HEK293T (cell line): ENCODE measurements around the gene SLC7A10.

Source experiments
- CTCF ChIA-PET: fragments of 350-600 bp; formaldehyde crosslinking; extraction: SDS; loops from one replicate; lab custom pipeline; 2021; ENCODE audit warnings: antibody characterized with exemption, inconsistent platforms; lab: Yijun Ruan, JAX
- POLR2A ChIA-PET: fragments of 350-600 bp; formaldehyde crosslinking; extraction: SDS; loops from one replicate; lab custom pipeline; 2020; ENCODE audit warnings: antibody characterized with exemption, inconsistent platforms; lab: Yijun Ruan, JAX
- DNase-seq: peaks from one replicate; pipeline ENCODE4 v3.0.0; 2012; ENCODE audit warnings: mixed read lengths; ENCODE audit errors: extremely low spot score
- ARNT ChIP-seq: fragments of 450-650 bp; IDR thresholded peaks from 2 replicates; pipeline ENCODE4 v1.6.1; 2017; ENCODE audit warnings: mild to moderate bottlenecking
- BHLHE40 ChIP-seq: fragments of 450-650 bp; IDR thresholded peaks from 2 replicates; pipeline ENCODE4 v1.6.1; 2016; ENCODE audit warnings: mild to moderate bottlenecking, moderate library complexity, borderline replicate concordance
- CTBP1 ChIP-seq: fragments of 450-650 bp; IDR thresholded peaks from 2 replicates; pipeline ENCODE4 v1.6.1; 2016; ENCODE audit warnings: borderline replicate concordance
- ELF4 ChIP-seq: fragments of 450-650 bp; IDR thresholded peaks from 2 replicates; pipeline ENCODE4 v1.6.1; 2017; ENCODE audit warnings: antibody characterized with exemption
- FOXA1 ChIP-seq: fragments of 450-650 bp; IDR thresholded peaks from 2 replicates; pipeline ENCODE4 v1.6.1; 2016; ENCODE audit warnings: mild to moderate bottlenecking
- FOXK2 ChIP-seq: fragments of 450-650 bp; IDR thresholded peaks from 2 replicates; pipeline ENCODE4 v1.6.1; 2016; ENCODE audit warnings: mild to moderate bottlenecking
- FOXM1 ChIP-seq: fragments of 450-650 bp; IDR thresholded peaks from 2 replicates; pipeline ENCODE4 v1.6.1; 2017; ENCODE audit warnings: mild to moderate bottlenecking, borderline replicate concordance
- HDGF ChIP-seq: fragments of 450-650 bp; IDR thresholded peaks from 2 replicates; pipeline ENCODE4 v1.6.1; 2017; ENCODE audit warnings: antibody characterized with exemption, borderline replicate concordance
- L3MBTL2 ChIP-seq: fragments of 450-650 bp; conservative IDR thresholded peaks from 2 replicates; pipeline ENCODE4 v1.6.1; 2016; ENCODE audit warnings: mild to moderate bottlenecking
- LEF1 ChIP-seq: fragments of 450-650 bp; IDR thresholded peaks from 2 replicates; pipeline ENCODE4 v1.6.1; 2017; ENCODE audit warnings: mild to moderate bottlenecking, borderline replicate concordance
- NFRKB ChIP-seq: fragments of 450-650 bp; IDR thresholded peaks from 2 replicates; pipeline ENCODE4 v1.6.1; 2016; ENCODE audit warnings: mild to moderate bottlenecking, moderate library complexity
- PKNOX1 ChIP-seq: fragments of 450-650 bp; IDR thresholded peaks from 2 replicates; pipeline ENCODE4 v1.6.1; 2016
- SP1 ChIP-seq: fragments of 450-650 bp; IDR thresholded peaks from 2 replicates; pipeline ENCODE4 v1.6.1; 2017
- SUZ12 ChIP-seq: fragments of 450-650 bp; IDR thresholded peaks from 2 replicates; pipeline ENCODE4 v1.6.1; 2016; ENCODE audit warnings: mild to moderate bottlenecking
- TARDBP ChIP-seq: fragments of 450-650 bp; IDR thresholded peaks from 2 replicates; pipeline ENCODE4 v1.6.1; 2016
- ZNF384 ChIP-seq: fragments of 450-650 bp; IDR thresholded peaks from 2 replicates; pipeline ENCODE4 v1.6.1; 2016

SLC7A10 gene

GRCh38 chr19:33256261-33256660, 30.6 kb upstream of the SLC7A10 start:
- ChIA-PET CTCF (no interaction called here), POLR2A (no interaction called here)
- no peak for TF ChIP-seq L3MBTL2
- no peak for TF ChIP-seq ZNF384
- no peak for DNase-seq

- no peak for DNase-seq
- CTCF ChIA-PET: no interaction called here
- POLR2A ChIA-PET: no interaction called here
- no peak for TF ChIP-seq HDGF
- TF ChIP-seq BHLHE40: no peak
- TF ChIP-seq TARDBP: no peak
- TF ChIP-seq PKNOX1: no peak
- no peak for TF ChIP-seq NFRKB
- TF ChIP-seq ZNF384: no peak
- no peak for TF ChIP-seq SP1
- no peak for TF ChIP-seq ARNT
- TF ChIP-seq LEF1: no peak
- no peak for TF ChIP-seq SUZ12
- no peak for TF ChIP-seq ELF4
- no peak for TF ChIP-seq CTBP1
- no peak for TF ChIP-seq FOXM1
- no peak for TF ChIP-seq FOXA1
- no peak for TF ChIP-seq FOXK2
- no peak for TF ChIP-seq L3MBTL2
Observed at GRCh38 chr19:33255781-33256180, 30.1 kb upstream of the SLC7A10 start.

- TF ChIP-seq ZNF384 (no peak), LEF1 (no peak), NFRKB (no peak), ARNT (no peak), FOXA1 (no peak), PKNOX1 (no peak), SUZ12 (no peak), BHLHE40 (no peak), CTBP1 (no peak), FOXK2 (no peak), SP1 (no peak), HDGF (no peak), TARDBP (no peak), L3MBTL2 (no peak), ELF4 (no peak), FOXM1 (no peak)
- ChIA-PET CTCF (no interaction called here), POLR2A (no interaction called here)
- no peak for DNase-seq
Observed at GRCh38 chr19:33254245-33254824, 28.7 kb upstream of the SLC7A10 start.

- DNase-seq: no peak
- ChIA-PET POLR2A (no interaction called here), CTCF (no interaction called here)
- TF ChIP-seq LEF1: no peak
- TF ChIP-seq SP1: no peak
- no peak for TF ChIP-seq FOXA1
- no peak for TF ChIP-seq HDGF
- no peak for TF ChIP-seq NFRKB
- TF ChIP-seq BHLHE40: no peak
- no peak for TF ChIP-seq ZNF384
- no peak for TF ChIP-seq CTBP1
- TF ChIP-seq FOXM1: no peak
- no peak for TF ChIP-seq ELF4
- TF ChIP-seq ARNT: no peak
- TF ChIP-seq L3MBTL2: no peak
- no peak for TF ChIP-seq FOXK2
- TF ChIP-seq PKNOX1: no peak
- TF ChIP-seq TARDBP: no peak
- TF ChIP-seq SUZ12: no peak
Observed at GRCh38 chr19:33252971-33253370, 27.3 kb upstream of the SLC7A10 start.

GRCh38 chr19:33252418-33252962, 26.8 kb upstream of the SLC7A10 start:
- CTCF ChIA-PET: no interaction called here
- TF ChIP-seq SP1: no peak
- POLR2A ChIA-PET: no interaction called here

GRCh38 chr19:33251526-33252090, 26.0 kb upstream of the SLC7A10 start:
- POLR2A ChIA-PET: no interaction called here
- CTCF ChIA-PET: no interaction called here

More at GRCh38 chr19:33252418-33252962, 26.8 kb upstream of the SLC7A10 start:
- no peak for DNase-seq

More at GRCh38 chr19:33251526-33252090, 26.0 kb upstream of the SLC7A10 start:
- no peak for TF ChIP-seq SUZ12
- DNase-seq: no peak
